Activated B cell treated with CpG ODN at 0.5 μM for 24 hours (primary cell): ENCODE data around the gene PCLO. TPM values are rescaled to one million over a fixed set of nuclear protein-coding genes. Genes with fewer than 3 reads are reported as not detected.
"Not testable (repeated sequence)": the region's sequence is repeated elsewhere in the genome, so short reads cannot be mapped to it uniquely, and the experiment has no call there.

Experiments used
- ATAC-seq: fragments of 200-7000 bp; cut with Tn5 transposase; one replicate; pipeline ENCODE4 v1.10.0; 2021; ENCODE audit warnings: low read depth, mild to moderate bottlenecking, moderate library complexity
- CTCF ChIA-PET: fragments of 350-600 bp; sonication (Branson Sonifier 250); formaldehyde crosslinking; loops from one replicate; lab custom pipeline; 2021; ENCODE audit warnings: antibody characterized with exemption; lab: Charles Lee
- POLR2A ChIA-PET: fragments of 350-600 bp; sonication (Branson Sonifier 250); formaldehyde crosslinking; loops from one replicate; lab custom pipeline; 2021; ENCODE audit warnings: antibody characterized with exemption; lab: Charles Lee
- DNase-seq: peaks from one replicate; pipeline ENCODE4 v3.0.0; 2022
- H3K27ac Mint-ChIP-seq: one replicate; pipeline ENCODE4 v1.8.0; 2020; ENCODE audit warnings: mixed read lengths
- H3K27me3 Mint-ChIP-seq: one replicate; pipeline ENCODE4 v1.8.0; 2021; ENCODE audit warnings: mixed read lengths
- H3K36me3 Mint-ChIP-seq: one replicate; pipeline ENCODE4 v1.8.0; 2021; ENCODE audit warnings: low read depth, mixed read lengths
- H3K4me1 Mint-ChIP-seq: one replicate; pipeline ENCODE4 v1.8.0; 2021; ENCODE audit warnings: mixed read lengths
- H3K4me3 Mint-ChIP-seq: one replicate; pipeline ENCODE4 v1.8.0; 2020; ENCODE audit warnings: mild to moderate bottlenecking, mixed read lengths
- H3K9me3 Mint-ChIP-seq: one replicate; pipeline ENCODE4 v1.8.0; 2020; ENCODE audit warnings: mixed read lengths
- CTCF ChIP-seq: fragments of 200-600 bp; IDR thresholded peaks from one replicate; pipeline ENCODE4 v1.8.0; 2022; ENCODE audit warnings: antibody characterized with exemption, mild to moderate bottlenecking
- intact Hi-C: fragments of 100-400 bp; cut with micrococcal nuclease; formaldehyde crosslinking; loops from one replicate; pipeline ENCODE4 v1.15.1; 2024
- total RNA-seq: library from RNA; stranded (reverse); gene quantifications from 2 replicates; pipeline ENCODE4 v1.2.3, GENCODE V29; 2022

The PCLO gene
- total RNA-seq, 1 donor from 2014 or later = 0.07 TPM

DNA sequence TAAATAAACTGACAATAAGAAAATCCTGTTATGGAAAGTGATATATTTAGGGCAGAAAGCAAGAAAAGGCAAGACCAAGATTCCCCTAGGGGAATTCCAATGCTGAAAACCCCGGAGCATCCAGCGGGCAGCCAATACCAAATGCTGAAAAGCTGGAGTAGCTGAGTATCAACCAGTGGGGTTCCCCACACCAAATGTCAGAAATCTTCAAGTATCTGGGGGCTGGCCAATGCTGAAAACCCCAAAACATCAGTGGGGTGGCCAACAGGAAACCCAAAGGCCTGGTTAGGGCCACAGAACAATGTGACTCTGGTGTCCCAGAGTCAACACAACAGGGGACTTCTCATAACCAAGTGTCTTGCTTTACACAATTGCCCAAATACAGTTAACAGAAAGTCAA is 447.3 kb downstream of the PCLO start:
- ChIA-PET POLR2A (no interaction called here), CTCF (no interaction called here)
- Mint-ChIP-seq H3K9me3 (no peaks in the 10 kb centered on the region), H3K36me3 (no peaks in the 10 kb centered on the region), H3K27me3 (no peaks in the 10 kb centered on the region), H3K4me3 (no peak overlapping the region), H3K4me1 (no peaks in the 10 kb centered on the region), H3K27ac (no peak overlapping the region)
- TF ChIP-seq CTCF = no peak
- intact Hi-C loops = no loop called here
- DNase-seq (no peak), ATAC-seq (no peak)

- no peak for DNase-seq
- Mint-ChIP-seq H3K27ac (no peak overlapping the region), H3K36me3 (no peaks in the 10 kb centered on the region), H3K9me3 (no peaks in the 10 kb centered on the region), H3K4me3 (no peak overlapping the region), H3K27me3 (no peaks in the 10 kb centered on the region), H3K4me1 (no peaks in the 10 kb centered on the region)
- TF ChIP-seq CTCF = no peak
- CTCF ChIA-PET = no interaction called here
- intact Hi-C loops = no loop called here
- no peak for ATAC-seq
- POLR2A ChIA-PET = no interaction called here
Measured at GRCh38 chr7:82714883-82715282, 447.8 kb downstream of the PCLO start.

- no peak overlapping the region for H3K27ac Mint-ChIP-seq
- no peak for TF ChIP-seq CTCF
- H3K4me3 Mint-ChIP-seq = no peak overlapping the region
- no peaks in the 10 kb centered on the region for H3K36me3 Mint-ChIP-seq
- DNase-seq (no peak), ATAC-seq (no peak)
- no peaks in the 10 kb centered on the region for H3K9me3 Mint-ChIP-seq
- intact Hi-C loops = no loop called here
- ChIA-PET POLR2A (no interaction called here), CTCF (interaction anchor here (1.0 kb wide), 1 partner anchor 10 kb away, joined by 3 read pairs; no protein-coding TSS in a partner anchor)
- H3K4me1 Mint-ChIP-seq = no peaks in the 10 kb centered on the region
- no peaks in the 10 kb centered on the region for H3K27me3 Mint-ChIP-seq
Measured at GRCh38 chr7:82713506-82713905, 449.2 kb downstream of the PCLO start.

DNA sequence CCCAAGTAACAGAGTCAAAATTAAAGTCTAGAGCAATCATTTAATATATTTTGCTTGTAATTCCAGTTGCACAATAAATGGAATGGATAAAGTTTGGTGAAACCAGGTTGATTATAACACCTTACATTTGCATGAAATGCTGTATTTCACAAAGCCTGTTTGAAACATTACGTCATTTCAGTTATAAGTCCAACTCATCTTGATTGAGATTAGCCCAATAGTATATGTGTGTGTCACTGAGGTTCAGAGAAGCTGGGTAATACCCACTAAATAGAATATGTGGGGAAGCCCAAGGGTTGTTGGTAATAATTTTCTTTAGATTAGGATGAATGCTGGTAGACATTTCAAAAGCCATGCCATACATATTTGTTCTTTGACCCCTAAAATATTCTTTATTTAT is 456.3 kb downstream of the PCLO start:
- H3K27ac Mint-ChIP-seq, ATAC-seq, H3K9me3 Mint-ChIP-seq, H3K4me1 Mint-ChIP-seq, H3K27me3 Mint-ChIP-seq, intact Hi-C loops, CTCF ChIA-PET, DNase-seq, POLR2A ChIA-PET, H3K36me3 Mint-ChIP-seq, H3K4me3 Mint-ChIP-seq: not testable (repeated sequence)

- ChIA-PET CTCF (no interaction called here), POLR2A (no interaction called here)
- Mint-ChIP-seq H3K9me3 (no peaks in the 10 kb centered on the region), H3K27me3 (no peaks in the 10 kb centered on the region), H3K4me1 (no peaks in the 10 kb centered on the region), H3K4me3 (no peak overlapping the region), H3K36me3 (no peaks in the 10 kb centered on the region), H3K27ac (no peak overlapping the region)
- intact Hi-C loops = no loop called here
- DNase-seq = no peak
- ATAC-seq = no peak
- TF ChIP-seq CTCF = no peak
Measured at GRCh38 chr7:82705517-82706260, 457.0 kb downstream of the PCLO start.
